ENCODE measurements around the gene ZDHHC12. TPM values are rescaled to one million over a fixed set of nuclear protein-coding genes. Genes with fewer than 3 reads are reported as not detected.

ZDHHC12 gene, protein sequence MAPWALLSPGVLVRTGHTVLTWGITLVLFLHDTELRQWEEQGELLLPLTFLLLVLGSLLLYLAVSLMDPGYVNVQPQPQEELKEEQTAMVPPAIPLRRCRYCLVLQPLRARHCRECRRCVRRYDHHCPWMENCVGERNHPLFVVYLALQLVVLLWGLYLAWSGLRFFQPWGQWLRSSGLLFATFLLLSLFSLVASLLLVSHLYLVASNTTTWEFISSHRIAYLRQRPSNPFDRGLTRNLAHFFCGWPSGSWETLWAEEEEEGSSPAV
- total RNA-seq (2021; ENCODE audit: unreplicated experiment) (57.6 TPM), Bru-seq, nascent RNA (percentile 49 among the genes with signal in this experiment), BruChase-seq, experiment 1, labeled RNA remaining after a 6-hour chase (percentile 78 among the genes with signal in this experiment), BruChase-seq, experiment 2, labeled RNA remaining after a 2-hour chase (percentile 59 among the genes with signal in this experiment)
- polyA plus RNA-seq (2012), result 86.3 and 86.6 TPM in 2 replicates
- long read RNA-seq, transcript ZDHHC12-201 (5 exons, 1,129 nt), result major isoform, 35 of 54 reads
- long read RNA-seq, partial matches to known transcripts, result 14 of 54 reads
- long read RNA-seq, other reads (novel, unspliced or antisense), result 5 of 54 reads

DNA sequence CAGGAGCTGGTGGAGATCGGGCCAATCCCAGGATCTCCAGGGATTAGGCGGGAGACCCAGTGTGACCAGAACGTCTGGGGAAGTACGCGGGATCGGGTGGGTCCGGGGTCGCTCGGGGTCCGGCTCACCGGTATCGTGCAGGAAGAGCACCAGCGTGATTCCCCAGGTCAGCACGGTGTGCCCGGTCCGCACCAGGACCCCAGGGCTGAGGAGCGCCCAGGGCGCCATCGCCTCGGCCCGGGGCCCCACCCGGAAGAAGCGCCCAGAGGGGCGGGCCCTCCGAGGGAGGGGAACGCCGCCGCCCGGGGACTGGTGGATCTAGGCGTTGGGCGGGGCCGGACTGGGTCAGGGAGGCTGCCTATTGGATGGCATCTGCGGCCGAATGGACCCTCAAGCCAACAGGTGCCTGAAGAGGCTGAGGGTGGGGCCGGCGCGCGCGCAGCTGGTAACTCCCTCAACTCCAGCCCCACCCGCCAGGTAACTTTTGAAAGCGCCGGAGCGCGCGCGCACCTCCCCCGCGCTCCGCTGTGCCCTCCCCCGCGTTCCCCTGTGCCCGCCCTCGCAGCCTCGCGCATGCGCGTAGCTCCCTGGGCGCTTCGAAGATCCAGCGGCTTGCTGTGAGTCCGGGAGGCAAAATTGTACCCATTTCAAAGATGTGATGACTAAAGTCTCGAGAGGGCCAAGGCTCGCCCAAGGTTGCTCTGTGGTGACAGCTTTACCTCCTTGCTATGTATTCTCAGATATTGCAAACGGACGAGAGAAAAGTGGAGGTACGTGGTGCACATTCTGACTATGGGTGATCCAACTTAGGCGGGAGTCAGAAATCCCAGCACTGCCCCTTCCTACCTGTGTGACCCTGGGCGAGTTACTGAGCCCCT lies at the start of gene ZDHHC12:
Gene ZDHHC12 (minus strand): TSS at position 262 of the 878 bp plus-strand sequence. CDS start 34 bp downstream, at position 228.
- ChIA-PET CTCF (interaction anchor here (0.8 to 1.8 kb wide), 8 partner anchors 9 to 224 kb away, joined by 3 to 14 read pairs (median 4); partner anchors contain the start of genes DOLK, ENDOG, NUP188 and PKN3), RAD21 (ENCODE audit: low non-redundant PET in 1 of 2, low total read pairs in 2 of 2, uncharacterized antibody in 2 of 2, unreplicated experiment in 2 of 2) (interaction anchor here in 1 of 2 experiments (0.7 kb wide), 1 partner anchor 203 kb away, joined by 3 read pairs; no protein-coding TSS in a partner anchor), POLR2A (interaction anchor here (0.8 to 1.2 kb wide), 3 partner anchors 26 to 80 kb away, joined by 3 to 12 read pairs (median 3); no protein-coding TSS in a partner anchor)
- ATAC-seq (peak; percentile 93), DNase-seq (ENCODE audit: low read depth, low spot score) (peak; percentile 96)
- H3K36me3 ChIP-seq (ENCODE audit: control insufficient read depth in 1 of 2, insufficient read depth in 2 of 2, low read length in 2 of 2), result no peaks in the 10 kb centered on the region
- intact Hi-C loops (cut with micrococcal nuclease), result no loop called here
- H3K9me3 ChIP-seq (ENCODE audit: control insufficient read depth in 1 of 2, insufficient read depth in 1 of 2, low read depth in 1 of 2, low read length in 2 of 2), result no peaks in the 10 kb centered on the region
- H3K4me3 ChIP-seq (replicated peaks in 1 of 2; ENCODE audit: low read depth in 1 of 2, low read length in 2 of 2), result peak within 1 kb of the TSS; percentile 93 to 97
- peaks cover 9 to 28% of the 10 kb centered on the region in 2 experiments for H3K4me1 ChIP-seq (ENCODE audit: control insufficient read depth in 1 of 2, insufficient read depth in 2 of 2, low read length in 2 of 2)
- TF ChIP-seq, protein P1, sequence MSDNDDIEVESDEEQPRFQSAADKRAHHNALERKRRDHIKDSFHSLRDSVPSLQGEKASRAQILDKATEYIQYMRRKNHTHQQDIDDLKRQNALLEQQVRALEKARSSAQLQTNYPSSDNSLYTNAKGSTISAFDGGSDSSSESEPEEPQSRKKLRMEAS (IDR thresholded peaks at IDR 0.05), result no peak
- TF ChIP-seq POLR2AphosphoS5 (IDR thresholded peaks at IDR 0.05; ENCODE audit: low read depth, low read length) (peak; percentile 85), POLR2A (IDR thresholded peaks at IDR 0.05; ENCODE audit: borderline replicate concordance, extremely low read depth, insufficient read depth, insufficient read length) (peak; percentile 82), YY1 (IDR thresholded peaks at IDR 0.05; ENCODE audit: extremely low read depth, insufficient replicate concordance, low read depth, low read length) (peak; percentile 84), ZFX (IDR thresholded peaks at IDR 0.05) (0 out of 2 replicates have a peak, but pooled peaks have one; percentile 5)
- no peaks in the 10 kb centered on the region for H3K27me3 ChIP-seq (ENCODE audit: insufficient read depth, low read length)
- H2AFZ ChIP-seq (ENCODE audit: low read depth, low read length, poor library complexity, severe bottlenecking), result no peak within 1 kb of the TSS
- peak within 1 kb of the TSS; percentile 65 for H3K27ac ChIP-seq (ENCODE audit: low read depth, low read length)
- H3K9me2 ChIP-seq (ENCODE audit: insufficient read depth), result no peaks in the 10 kb centered on the region
- no peaks in the 10 kb centered on the region for H4K20me1 ChIP-seq (ENCODE audit: insufficient read depth)
- H3K4me2 ChIP-seq (ENCODE audit: low read length), result peak within 1 kb of the TSS; percentile 88
- peaks cover 9% of the 10 kb centered on the region; the same call in 1 of the 2 replicates for H3K79me2 ChIP-seq (ENCODE audit: insufficient read depth, low read length)
- BruUV-seq (replicated peaks), result no TSS peak
- H3K9ac ChIP-seq (ENCODE audit: low read length), result peak within 1 kb of the TSS; percentile 93

Data from HCT116 (cell line).